Astrocyte (in vitro differentiated cells and primary cell): ENCODE measurements around the gene FAM50B. TPM values are rescaled to one million over a fixed set of nuclear protein-coding genes. Genes with fewer than 3 reads are reported as not detected.

ENCODE experiments used
- DNase-seq: peaks from one replicate; pipeline ENCODE4 v3.0.0-alpha.2; 2010; ENCODE audit warnings: low read depth
- FAIRE-seq: peaks from 2 replicates; lab custom pipeline; 2011; peaks lifted over from hg19 to GRCh38; lab: Jason Lieb, UNC
- H2AFZ ChIP-seq: 2 replicates; pipeline ENCODE4 v1.6.0; 2012; ENCODE audit warnings: low read depth, low read length, inconsistent platforms
- H3K27ac ChIP-seq: 2 replicates; pipeline ENCODE4 v1.5.1; 2011; ENCODE audit warnings: low read depth, low read length, inconsistent platforms
- H3K27me3 ChIP-seq: 2 replicates; pipeline ENCODE4 v1.6.0; 2011; ENCODE audit warnings: low read length, inconsistent platforms; ENCODE audit not compliant: insufficient read depth
- H3K36me3 ChIP-seq: 2 replicates; pipeline ENCODE4 v1.5.1; 2011; ENCODE audit warnings: low read length, inconsistent platforms; ENCODE audit not compliant: insufficient read depth
- H3K4me1 ChIP-seq: 2 replicates; pipeline ENCODE4 v1.5.1; 2011; ENCODE audit warnings: low read length, inconsistent platforms; ENCODE audit not compliant: insufficient read depth
- H3K4me2 ChIP-seq: 2 replicates; pipeline ENCODE4 v1.6.0; 2012; ENCODE audit warnings: low read length, inconsistent platforms
- H3K4me3 ChIP-seq: 2 replicates; pipeline ENCODE4 v1.5.1; 2011; ENCODE audit warnings: low read depth, mild to moderate bottlenecking, low read length, inconsistent platforms; ENCODE audit not compliant: insufficient read depth
- H3K79me2 ChIP-seq: 2 replicates; pipeline ENCODE4 v1.6.0; 2012; ENCODE audit warnings: mild to moderate bottlenecking, low read length, inconsistent platforms; ENCODE audit not compliant: insufficient read depth
- H3K9ac ChIP-seq: 2 replicates; pipeline ENCODE4 v1.6.0; 2012; ENCODE audit warnings: mild to moderate bottlenecking, low read length, inconsistent platforms
- H3K9me3 ChIP-seq: 2 replicates; pipeline ENCODE4 v1.5.1; 2012; ENCODE audit warnings: low read depth, mild to moderate bottlenecking, low read length, inconsistent platforms; ENCODE audit not compliant: insufficient read depth
- H4K20me1 ChIP-seq: 2 replicates; pipeline ENCODE4 v1.6.0; 2012; ENCODE audit warnings: low read length, inconsistent platforms; ENCODE audit not compliant: insufficient read depth
- H3K27ac Mint-ChIP-seq: one replicate; pipeline ENCODE4 v1.8.0; 2021; ENCODE audit warnings: mild to moderate bottlenecking, mixed read lengths; ENCODE audit not compliant: unreplicated experiment
- H3K27me3 Mint-ChIP-seq: one replicate; pipeline ENCODE4 v1.8.0; 2021; ENCODE audit warnings: low read depth, mixed read lengths; ENCODE audit not compliant: unreplicated experiment
- H3K36me3 Mint-ChIP-seq: one replicate; pipeline ENCODE4 v1.8.0; 2021; ENCODE audit warnings: low read depth, mixed read lengths; ENCODE audit not compliant: unreplicated experiment
- H3K4me1 Mint-ChIP-seq: one replicate; pipeline ENCODE4 v1.8.0; 2021; ENCODE audit warnings: low read depth, mixed read lengths; ENCODE audit not compliant: unreplicated experiment
- H3K4me3 Mint-ChIP-seq: one replicate; pipeline ENCODE4 v1.8.0; 2021; ENCODE audit warnings: mild to moderate bottlenecking, moderate library complexity, mixed read lengths; ENCODE audit not compliant: unreplicated experiment
- H3K9me3 Mint-ChIP-seq: one replicate; pipeline ENCODE4 v1.8.0; 2021; ENCODE audit warnings: mild to moderate bottlenecking, mixed read lengths; ENCODE audit not compliant: unreplicated experiment
- CTCF ChIP-seq: IDR thresholded peaks from 2 replicates; pipeline ENCODE4 v1.5.1; 2011; ENCODE audit warnings: low read depth, mild to moderate bottlenecking, inconsistent platforms, low read length, moderate library complexity; ENCODE audit not compliant: insufficient read depth
- EZH2 ChIP-seq: IDR thresholded peaks from 2 replicates; pipeline ENCODE4 v1.6.1; 2012; ENCODE audit warnings: mild to moderate bottlenecking, low read length, inconsistent platforms; ENCODE audit not compliant: insufficient read depth
- total RNA-seq: library from RNA; stranded (reverse); gene quantifications from 2 replicates; pipeline ENCODE4 v1.2.1, GENCODE V29; 2021

Gene FAM50B
- total RNA-seq, 1 donor from 2014 or later: 4.6 TPM

- H2AFZ ChIP-seq: no peak overlapping the region
- no peaks in the 10 kb centered on the region for H3K27me3 ChIP-seq
- H3K36me3 Mint-ChIP-seq: no peaks in the 10 kb centered on the region
- H3K4me3 Mint-ChIP-seq: no peak overlapping the region
- no peak overlapping the region for H3K4me3 ChIP-seq
- FAIRE-seq (no peak), DNase-seq (no peak)
- H3K9me3 ChIP-seq: no peaks in the 10 kb centered on the region
- no peak overlapping the region for H3K9ac ChIP-seq
- H3K4me1 Mint-ChIP-seq: peaks cover 14% of the 10 kb centered on the region
- H3K27me3 Mint-ChIP-seq: peaks cover 3% of the 10 kb centered on the region
- H4K20me1 ChIP-seq: no peaks in the 10 kb centered on the region
- no peak overlapping the region for H3K27ac ChIP-seq
- no peak overlapping the region for H3K27ac Mint-ChIP-seq
- no peaks in the 10 kb centered on the region for H3K79me2 ChIP-seq
- no peak for TF ChIP-seq EZH2
- no peak for TF ChIP-seq CTCF
- H3K4me2 ChIP-seq: no peak overlapping the region
- no peaks in the 10 kb centered on the region for H3K36me3 ChIP-seq
- peaks cover 4% of the 10 kb centered on the region for H3K9me3 Mint-ChIP-seq
- no peaks in the 10 kb centered on the region for H3K4me1 ChIP-seq
These were observed 50.8 kb downstream of the FAM50B start for GRCh38 chr6:3899970-3900439.

Other genes starting within 250 kb of the FAM50B start
- 58.2 and 64.4 TPM in 2 replicates for gene PXDC1, start 97.7 kb upstream of the FAM50B start, total RNA-seq
- gene FAM217A, start 229.8 kb downstream of the FAM50B start, total RNA-seq: not detected in 2 replicates